Right hindlimb (tissue), 1 donor: ENCODE data around the gene POLDIP2.
A peak's percentile ranks its signal among the peaks of the same experiment; 100 is the strongest.

Source experiments
- DNase-seq: peaks from one replicate; pipeline ENCODE4 v3.0.0-alpha.2; 2018

The POLDIP2 gene

DNA sequence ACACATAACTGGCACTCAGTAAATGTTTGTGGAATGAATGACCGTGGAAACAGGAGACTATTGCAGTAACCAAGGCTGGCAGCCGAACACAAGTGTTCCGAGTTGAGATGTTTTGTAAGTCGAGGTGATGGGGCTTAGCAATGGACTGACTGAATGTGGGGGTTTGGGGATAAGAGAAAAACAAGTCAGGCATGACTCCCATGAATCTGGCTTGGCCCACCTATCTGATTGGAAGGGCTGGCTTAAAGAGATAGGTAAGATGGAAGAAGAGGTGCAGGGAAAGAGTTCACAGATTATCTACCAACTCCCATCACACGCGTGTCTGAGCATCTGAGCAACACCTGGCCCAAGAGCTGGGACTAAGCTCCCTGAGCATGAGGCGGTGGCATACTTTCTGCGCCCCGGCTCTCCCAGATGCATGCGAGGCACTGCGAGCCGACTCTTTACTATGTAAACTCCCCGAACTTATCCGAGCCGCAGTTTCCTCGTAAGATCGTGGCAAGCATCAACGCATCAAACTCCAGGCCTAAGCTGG lies 22.6 kb downstream of the POLDIP2 start:
- DNase-seq = peak; percentile 40

DNA sequence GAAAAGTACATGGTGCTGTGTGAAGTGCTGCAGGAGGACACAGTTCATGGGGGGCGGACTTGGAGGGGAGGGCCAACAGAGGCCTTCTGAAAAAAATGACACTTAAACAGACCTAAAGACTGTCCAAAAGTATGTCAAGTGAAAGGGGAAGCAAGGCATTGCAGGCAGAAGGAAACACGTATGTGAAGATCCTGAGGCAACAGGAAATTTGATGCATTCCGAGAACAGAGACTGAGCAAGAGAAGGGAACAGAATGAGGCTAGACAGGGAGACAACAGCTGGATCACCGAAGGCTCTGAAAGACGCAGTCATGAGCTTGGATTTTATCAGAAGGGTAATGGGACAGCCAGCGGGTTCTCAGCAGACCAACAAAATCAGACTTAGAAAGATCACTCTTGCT lies 23.2 kb downstream of the POLDIP2 start:
- no peak for DNase-seq

DNA sequence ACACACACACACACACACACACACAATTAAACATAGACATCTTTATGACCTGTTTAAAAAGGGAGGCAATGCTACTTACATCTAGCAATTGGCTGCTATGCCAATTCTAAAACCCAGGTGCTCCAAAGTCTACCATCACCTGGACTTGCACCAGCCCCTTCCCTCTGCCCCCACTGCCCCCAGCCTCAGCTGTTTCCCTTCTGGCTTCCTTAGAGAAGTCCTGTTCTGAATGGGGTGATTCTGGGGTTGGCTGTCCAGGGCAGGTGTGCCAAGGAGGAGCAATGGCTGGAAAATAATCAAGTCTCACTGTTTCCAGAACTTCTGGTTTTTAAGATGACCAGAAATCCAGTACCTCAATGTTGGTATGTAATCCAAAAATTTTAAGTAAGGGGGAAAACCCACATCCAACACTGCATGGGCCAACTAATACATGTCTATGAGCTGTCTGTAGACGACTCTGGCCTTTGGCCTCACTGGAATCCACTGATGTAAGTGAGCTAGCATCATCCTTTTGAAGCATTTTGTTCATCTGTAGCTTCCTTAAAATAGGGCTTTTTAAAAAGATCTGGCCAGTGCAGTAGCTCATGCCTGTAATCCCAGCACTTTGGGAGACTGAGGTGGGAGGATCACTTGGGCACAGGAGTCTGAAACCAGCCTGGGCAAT lies 24.1 kb downstream of the POLDIP2 start:
- DNase-seq = no peak

DNA sequence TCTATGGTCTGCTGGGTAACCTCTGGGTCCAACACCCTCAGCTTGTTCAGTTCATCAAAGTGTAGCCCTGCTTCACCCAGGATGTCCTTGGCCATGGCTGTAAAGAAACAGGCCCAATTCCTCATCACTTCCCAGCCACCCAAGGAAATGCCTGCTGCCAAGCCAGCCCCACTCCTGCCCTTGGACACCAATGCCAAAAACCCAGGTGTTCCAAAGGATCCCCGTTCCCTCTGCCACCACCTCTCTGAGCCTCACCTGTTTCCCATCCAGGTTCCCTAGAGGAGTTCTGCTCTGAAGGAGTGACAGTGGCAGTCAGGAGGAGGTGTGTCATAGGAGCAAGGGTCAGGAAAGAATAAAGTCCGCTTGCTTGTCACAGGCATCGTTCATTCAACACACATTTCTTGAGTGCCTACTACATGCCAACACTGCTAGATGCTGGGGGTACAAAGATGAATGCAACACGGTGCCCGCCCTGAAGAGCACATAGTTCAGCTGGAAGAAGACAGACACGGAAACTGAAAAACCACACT lies 25.4 kb downstream of the POLDIP2 start:
- no peak for DNase-seq

DNA sequence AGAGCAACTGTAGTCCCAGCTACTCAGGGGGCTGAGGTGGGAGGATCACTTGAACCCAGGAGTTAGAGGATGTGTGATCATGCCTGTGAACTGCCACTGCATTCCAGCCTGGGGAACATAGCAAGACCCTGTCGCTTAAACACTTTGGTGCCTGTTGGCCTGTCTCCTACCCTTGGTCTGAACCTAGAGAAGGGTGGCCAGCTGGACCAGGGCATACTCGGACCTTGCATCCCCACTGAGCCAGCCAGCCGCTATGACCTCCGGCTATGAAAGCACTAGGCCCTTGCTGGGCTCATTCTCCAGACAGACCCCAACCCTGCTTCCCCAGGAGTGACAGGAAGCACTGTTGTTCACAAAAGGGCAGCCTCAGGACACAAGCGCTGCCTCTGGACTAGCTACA lies 26.7 kb downstream of the POLDIP2 start:
- DNase-seq = no peak

DNA sequence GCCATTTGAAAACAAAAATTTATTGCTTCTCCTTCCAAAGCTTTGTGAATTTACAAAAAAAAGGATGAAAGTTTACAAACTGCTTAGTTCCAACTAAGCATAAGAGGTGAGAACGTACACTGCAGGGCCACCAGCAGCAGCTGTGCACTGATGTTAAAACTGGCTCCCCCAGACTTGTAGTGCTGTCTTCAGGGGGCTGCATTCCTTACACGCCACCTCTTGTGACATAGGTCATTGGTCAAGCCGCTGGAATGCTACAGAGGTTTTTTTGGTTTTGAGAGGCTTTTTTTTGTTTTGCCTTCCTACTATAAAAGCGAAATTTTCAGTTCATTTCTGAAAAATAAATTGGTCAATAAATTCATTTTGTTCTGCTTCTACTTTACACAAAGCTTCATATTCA lies 29.0 kb downstream of the POLDIP2 start:
- DNase-seq = no peak

DNA sequence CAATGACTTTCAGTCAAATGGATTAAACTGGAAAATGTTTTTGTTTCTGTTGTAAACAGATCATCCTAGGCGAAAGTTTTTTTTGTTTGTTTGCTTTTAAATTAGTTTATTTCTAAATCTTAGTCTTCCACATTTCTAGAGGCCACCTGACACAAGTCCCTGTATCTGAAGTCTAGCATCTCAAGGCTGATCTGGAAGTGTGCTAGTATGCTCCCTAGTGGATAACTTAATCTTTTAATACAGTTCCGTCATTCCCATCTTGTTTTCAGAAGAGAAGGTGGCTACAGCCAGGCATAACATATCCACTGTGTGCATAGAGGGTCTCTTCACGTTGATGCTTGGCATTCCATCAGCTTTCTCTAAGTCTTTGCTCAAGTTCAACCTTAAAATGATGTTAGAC lies 29.6 kb downstream of the POLDIP2 start:
- DNase-seq = no peak

DNA sequence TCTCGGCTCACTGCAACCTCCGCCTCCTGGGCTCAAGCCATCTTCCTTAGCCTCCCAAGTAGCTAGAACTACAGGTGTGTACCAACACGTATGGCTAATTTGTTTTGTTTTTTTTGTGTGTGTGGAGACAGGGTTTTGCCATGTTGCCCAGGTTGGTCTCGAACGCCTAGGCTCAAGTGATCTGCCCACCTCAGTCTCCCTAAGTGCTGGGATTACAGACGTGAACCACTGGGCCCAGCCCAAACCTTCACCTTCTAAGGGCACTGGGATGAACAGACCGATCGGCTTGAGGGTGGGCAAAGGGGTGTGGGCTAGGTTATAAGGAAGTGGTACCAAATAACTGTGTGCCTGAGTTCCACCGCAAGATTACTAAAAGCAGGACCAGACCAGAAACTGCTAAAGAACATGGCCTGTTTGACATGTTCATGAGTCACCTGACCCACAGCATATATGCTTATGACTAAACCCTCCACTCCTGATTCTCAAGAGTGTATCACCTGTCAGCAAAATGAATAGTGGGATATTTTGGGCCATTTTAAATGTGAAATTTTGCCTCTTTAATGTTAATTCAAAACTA lies 30.2 kb downstream of the POLDIP2 start:
- DNase-seq = no peak

DNA sequence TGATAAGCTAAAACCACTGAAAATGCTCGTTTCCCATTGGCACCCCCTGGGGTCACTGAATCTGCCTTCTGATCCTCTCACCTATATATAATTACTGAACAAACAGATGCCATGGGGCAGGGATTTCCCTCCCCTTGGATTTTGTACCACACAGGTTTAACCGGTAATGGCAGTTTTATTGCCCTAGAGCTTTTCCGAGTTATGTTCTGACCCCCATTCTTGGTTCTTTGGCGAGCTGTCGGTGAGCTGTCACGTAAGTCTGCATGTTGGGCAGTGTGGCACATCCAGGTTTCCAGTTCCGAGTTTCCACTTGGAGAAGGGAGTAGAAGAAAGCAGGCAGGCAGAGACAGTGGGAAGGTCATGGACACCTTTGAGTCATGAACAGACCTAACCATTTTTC lies 31.2 kb downstream of the POLDIP2 start:
- DNase-seq = no peak

DNA sequence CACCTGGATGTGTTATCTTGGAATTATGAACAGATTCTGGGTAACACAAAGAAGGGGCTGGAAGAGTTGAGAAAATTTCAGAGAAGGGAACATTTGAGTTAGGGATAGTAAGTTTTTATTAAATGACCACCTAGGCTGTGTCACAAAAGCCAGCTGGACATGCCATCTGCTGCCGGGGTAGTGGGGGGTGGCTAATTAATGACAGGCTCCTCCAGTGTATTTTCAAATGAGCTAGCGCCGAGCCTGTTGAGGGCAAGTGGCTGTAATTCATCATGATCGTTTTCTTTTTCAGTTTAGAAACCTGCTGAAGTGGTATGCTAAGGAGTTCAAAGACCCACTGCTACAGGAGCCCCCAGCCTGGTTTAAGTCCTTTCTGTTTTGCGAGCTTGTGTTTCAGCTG lies 32.1 kb downstream of the POLDIP2 start:
- no peak for DNase-seq

DNA sequence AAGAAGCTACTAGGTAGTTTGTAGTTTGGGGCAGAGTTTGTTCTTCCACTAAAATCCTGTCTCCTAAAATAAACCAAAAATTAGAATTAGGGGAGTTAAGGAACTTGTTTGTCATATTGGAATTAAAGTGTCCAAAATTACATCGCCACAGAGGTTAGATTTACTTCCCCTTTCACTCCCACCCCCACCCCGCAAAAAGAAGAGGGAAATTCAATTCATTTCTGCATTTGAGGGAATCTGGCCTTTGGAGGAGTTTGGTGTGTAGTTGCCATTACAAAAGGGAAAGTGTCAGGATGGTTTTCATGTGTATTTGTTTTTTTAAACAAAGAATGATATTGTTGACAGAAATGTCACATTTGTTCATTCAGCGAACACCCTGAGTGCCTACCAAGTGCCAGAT lies 32.5 kb downstream of the POLDIP2 start:
- no peak for DNase-seq

DNA sequence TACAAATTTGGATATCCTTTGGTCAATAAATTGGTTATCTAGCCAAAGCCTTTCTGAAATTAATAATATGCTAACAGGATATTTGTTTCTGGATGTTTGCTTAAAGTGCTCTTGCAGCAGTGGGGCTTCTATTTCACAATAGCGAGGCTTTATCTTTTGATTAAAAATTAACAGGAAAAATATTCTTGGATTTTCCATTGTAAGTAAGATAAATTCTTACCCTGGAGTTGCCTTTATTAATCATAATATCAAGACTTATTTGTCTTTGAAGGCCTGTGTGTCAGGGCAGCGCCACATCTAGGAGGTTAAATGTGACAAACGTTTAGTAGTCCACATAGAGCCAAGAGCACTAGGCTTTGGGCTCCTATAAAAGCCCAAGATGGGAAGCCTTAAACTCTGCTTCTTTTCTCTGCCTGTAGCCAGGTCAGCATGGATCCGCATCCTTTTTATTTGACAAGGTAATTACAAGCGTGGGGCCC lies 33.0 kb downstream of the POLDIP2 start:
- DNase-seq = no peak

DNA sequence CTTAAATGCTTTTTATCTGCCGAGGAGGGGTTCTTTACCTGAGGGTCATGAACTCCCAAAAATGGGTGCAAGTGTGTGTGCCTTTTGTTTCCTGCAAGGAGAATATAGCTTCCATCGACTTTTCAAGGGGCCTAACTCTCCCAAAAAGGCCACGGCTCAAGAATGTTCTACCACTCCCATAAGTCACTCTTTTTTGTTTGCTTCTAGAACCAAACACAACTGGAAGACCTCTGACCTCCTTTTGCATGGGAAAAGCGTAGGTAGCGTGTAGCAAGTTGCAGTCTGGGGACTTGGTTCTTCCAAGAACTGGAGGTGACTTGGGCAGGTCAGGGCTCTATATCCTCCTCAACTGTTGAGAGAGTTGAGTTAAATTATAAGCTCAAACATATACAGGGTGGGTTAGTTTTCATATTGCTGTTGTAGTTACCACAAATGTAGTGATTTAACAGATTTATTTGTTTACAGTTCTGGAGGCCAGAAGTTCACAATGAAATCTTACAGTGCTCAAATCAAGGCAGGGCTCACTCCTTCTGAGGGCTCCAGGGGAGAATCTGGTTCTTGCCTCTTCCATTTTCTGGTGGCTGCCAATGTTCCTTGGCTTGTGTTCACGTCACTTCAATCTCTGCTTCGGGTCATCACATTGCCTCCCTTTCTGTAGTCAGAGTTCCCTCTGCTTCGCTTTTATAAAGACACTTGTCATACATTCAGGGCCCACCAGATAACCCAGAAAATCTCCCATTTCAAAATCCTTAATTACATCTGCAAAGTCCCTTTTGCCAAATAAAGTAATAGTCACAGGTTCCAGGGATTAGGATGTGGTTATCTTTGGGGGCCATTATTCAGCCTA lies 36.9 kb downstream of the POLDIP2 start:
- no peak for DNase-seq

DNA sequence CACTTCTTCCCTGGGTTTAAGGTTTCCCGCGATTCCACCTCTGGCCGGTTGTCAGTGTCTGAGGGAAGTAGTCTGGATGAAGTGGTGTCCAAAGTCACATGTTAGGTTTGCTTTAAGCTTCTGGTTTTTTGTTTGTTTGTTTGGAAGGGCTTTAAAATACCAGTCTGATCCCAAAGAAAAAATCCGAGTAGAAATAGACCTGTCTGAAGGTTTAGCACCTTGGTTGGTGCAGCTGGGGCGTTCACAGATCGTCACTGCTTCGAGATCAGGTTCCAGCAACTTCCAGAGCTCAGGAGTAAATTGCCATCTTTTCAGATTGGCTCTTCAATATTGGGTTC lies 37.8 kb downstream of the POLDIP2 start:
- DNase-seq = no peak

DNA sequence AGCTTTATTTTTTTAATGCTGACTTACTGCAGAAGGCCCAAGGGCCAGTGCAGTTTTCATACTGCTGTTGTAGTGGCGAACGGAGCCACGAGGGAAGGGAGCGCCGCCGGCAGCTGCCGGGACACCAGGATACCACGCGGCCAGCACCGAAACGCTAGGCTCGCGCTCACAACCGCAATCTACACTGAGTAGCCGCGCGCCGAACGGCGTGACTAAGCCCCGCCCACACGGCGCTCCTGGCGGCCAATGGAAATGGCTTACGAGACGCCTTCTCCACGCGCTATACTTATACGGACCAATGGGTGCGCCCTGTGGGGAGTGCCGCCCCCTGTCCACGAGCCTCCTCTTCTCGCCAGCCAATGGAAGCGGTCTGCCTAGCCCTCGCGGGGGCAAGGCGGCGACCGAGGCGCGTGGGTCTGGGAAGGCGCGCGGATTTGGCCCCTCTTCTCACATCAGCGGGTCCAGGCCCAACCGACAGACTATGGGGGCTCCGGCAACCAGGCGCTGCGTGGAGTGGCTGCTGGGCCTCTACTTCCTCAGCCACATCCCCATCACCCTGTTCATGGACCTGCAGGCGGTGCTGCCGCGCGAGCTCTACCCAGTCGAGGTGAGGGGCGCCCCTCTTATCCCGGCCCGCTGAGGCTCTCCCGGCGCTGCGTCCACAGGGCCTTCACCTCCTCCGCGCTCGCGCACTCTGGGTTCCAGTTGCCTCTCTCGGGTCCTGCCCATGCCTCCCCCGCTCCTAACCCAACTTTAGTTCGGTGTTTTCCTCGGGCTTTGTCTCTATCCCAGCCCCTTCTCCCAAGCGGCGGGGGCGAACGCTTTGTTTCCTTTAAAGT lies 38.3 kb downstream of the POLDIP2 start, which contains the start of gene TMEM97:
Gene TMEM97 (plus strand): TSS at position 442 of the 839 bp plus-strand sequence. CDS start 40 bp downstream, at position 482.
- peak; percentile 98 for DNase-seq

DNA sequence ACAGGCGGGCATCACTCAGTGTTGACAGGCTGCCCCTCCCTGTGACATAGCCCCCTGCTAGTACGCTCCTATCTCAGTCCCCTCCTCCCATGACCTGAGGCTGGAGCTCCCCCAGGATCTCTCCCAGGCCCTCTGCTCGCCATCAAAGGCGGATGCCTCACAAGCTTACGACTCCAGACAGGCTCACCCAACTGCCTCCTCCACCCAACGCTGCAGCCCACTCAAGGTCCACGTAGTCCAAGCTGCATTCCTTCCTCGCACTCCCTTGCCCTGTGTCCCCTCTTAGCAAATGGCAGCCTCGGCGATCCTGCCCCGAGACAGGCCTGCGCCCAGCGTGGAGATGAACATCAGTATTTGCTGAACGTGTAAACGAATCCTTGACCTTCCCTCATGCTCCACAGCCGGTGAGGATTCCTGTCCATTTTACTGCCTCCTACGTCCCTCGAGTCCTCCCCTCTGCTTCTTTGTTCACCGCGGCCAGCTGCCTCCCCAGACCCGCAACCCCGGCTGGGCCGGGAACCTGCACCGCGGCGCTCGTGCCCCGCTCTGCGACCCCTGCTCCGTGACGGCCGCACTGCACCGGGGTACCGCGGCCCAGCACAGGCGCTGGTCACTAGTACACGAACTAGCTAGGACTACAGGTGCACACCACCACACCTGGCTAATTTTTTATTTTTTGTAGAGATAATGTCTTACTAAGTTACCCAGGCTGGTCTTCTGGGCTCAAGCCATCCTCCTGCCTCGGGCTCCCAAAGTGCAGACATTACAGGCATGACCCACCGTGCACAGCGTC lies 39.2 kb downstream of the POLDIP2 start:
- DNase-seq = no peak

DNA sequence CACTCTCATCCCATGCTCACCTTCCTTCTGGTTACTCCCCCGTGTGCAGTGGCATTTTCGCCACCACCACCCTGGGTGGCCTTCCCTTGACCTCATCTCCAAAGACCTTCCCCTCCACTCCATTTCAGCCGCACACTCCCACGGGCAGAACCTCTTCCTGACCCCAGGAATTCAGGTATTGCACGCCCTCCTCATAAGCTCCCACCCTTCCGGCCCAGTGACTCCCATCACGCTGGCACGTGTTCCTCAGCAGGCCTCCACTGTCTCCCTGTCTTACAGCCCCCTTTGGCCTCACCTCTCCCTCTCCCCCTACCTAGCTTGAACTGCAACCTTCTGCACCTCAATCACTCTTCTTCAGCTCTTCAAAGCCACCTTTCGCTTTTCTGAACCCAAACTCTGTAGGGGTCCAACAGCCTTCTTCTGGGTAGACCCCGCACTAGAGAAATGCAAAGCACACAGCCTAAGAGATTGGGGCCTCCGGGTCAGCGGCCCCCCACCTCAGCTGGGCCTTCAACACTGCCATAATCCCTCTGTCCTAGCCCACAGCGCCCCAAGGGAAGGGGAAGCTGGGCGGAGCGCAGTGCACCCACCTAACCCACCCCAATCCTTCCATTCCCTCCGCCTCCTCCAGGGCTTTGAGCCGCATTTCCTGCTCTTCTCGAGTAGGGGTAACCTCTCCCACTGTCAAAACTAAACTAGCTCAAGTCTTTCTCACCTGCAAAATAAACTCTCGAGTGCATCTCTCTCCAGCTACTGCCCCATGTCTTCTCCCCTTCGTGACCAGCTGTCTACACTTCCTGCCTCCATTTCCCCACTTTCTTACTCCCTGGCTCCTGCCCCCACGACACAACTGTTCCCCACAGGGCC lies 40.0 kb downstream of the POLDIP2 start:
- no peak for DNase-seq

DNA sequence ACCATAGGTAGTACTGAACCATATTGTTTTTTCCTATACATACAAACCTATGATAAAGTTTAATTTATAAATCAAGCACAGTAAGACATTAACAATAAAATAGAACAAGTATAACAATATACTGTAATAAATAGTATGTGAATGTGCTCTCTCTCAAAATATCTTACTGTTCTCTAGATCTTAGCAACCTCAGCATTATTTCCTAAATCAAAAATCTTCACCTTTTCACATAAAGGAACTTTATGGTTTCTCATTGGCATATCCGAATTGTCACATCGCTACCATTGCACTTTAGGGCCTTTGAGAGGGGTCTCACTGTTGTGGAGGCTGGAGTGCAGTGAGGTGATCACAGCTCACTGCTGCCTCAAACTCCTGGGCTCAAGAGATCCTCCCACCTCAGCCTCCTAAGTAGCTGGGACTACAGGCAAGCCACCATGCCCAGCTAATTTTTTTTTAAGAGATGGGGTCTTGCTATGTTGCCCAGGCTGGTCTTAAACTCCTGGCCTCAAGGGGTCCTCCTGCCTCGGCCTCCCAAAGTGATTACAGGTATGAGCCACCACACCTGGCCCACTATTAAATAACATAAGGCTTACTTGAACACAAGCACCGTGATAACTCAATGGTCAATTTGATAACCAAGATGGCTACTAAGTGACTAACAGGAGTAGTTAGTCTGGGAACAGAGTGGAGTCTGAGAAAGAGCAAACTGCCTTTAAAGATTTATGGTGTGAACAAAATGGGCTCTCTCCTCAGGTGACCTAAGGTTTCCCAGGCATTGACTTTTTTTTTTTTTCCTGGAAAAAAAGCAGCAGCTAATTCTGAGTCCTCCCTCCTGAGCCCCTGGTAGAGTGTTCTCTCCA lies 41.3 kb downstream of the POLDIP2 start:
- DNase-seq = no peak

DNA sequence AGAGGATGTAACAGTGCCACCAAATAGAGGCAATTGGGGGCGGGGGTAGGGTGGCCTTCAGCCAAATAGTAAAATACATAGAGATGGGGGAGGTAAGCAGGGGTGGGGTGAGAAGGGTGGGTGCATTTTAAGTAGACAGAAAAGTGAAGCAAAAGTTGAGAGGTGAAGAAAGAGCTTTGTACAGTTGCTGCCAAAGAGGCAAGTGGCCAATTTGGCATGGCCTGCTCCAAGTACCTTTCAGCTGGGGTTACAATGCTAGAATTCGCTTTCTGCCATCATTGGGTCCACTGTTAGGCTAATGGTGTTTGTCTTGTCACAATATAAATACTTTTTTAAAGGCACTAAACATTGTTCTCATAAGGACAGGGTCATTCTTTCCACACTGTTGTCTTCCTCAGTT lies 43.5 kb downstream of the POLDIP2 start:
- no peak for DNase-seq

DNA sequence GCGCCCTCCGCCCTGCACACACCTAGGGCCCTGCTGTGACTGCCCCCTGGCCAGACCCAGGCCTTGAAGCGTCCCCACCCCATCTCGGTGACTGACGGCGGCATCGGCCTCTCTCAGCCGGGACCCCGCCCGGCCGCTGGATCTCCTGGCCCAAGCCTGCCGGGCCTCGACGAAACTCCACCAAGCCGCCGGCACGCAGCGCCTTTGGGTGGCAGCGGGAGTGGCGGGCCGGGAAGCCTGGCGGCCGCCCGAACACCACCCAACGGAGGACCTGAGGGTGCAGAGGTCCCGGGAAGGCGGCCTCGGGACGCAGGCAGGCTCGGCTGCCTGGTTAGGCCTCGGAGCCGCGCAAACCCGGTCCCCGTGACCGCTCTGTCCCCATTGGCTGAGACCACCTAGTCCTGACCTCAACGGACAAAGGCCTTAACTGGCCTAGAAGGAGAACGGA lies 50.3 kb downstream of the POLDIP2 start:
- DNase-seq = no peak
